ENCODE measurements around the gene FGF21.
"Not testable (repeated sequence)": the region's sequence is repeated elsewhere in the genome, so short reads cannot be mapped to it uniquely, and the experiment has no call there.

The FGF21 gene

GRCh38 chr19:48715681-48716171 lies 39.6 kb upstream of the FGF21 start:
- no peak for DNase-seq (ENCODE audit: low read depth)
- H3K4me3 ChIP-seq (ENCODE audit: low read length), result no peak overlapping the region
- no peak for TF ChIP-seq CTCF (conservative IDR thresholded peaks at IDR 0.05; ENCODE audit: low read depth, low read length)

GRCh38 chr19:48716562-48717291 lies 38.6 kb upstream of the FGF21 start:
- no peak for TF ChIP-seq CTCF (conservative IDR thresholded peaks at IDR 0.05; ENCODE audit: low read depth, low read length)
- peak overlapping the region; percentile 21 for H3K4me3 ChIP-seq (ENCODE audit: low read length)
- DNase-seq (ENCODE audit: low read depth), result no peak

- not testable (repeated sequence) for H3K4me3 ChIP-seq (ENCODE audit: low read length); DNase-seq (ENCODE audit: low read depth)
These were observed 37.2 kb upstream of the FGF21 start for GRCh38 chr19:48718106-48718505.

GRCh38 chr19:48718711-48719231 lies 36.6 kb upstream of the FGF21 start:
- no peak for DNase-seq (ENCODE audit: low read depth)
- no peak overlapping the region for H3K4me3 ChIP-seq (ENCODE audit: low read length)

GRCh38 chr19:48719263-48720171 lies 35.8 kb upstream of the FGF21 start, which contains the start of gene MAMSTR:
Gene MAMSTR, minus strand, starts transcription at chr19:48719725. Its CDS starts 694 bp downstream, at chr19:48719031.
- TF ChIP-seq CTCF (conservative IDR thresholded peaks at IDR 0.05; ENCODE audit: low read depth, low read length), result no peak
- peak within 1 kb of the TSS; percentile 82 for H3K4me3 ChIP-seq (ENCODE audit: low read length)
- DNase-seq (ENCODE audit: low read depth), result no peak

More at GRCh38 chr19:48718711-48719231, 36.6 kb upstream of the FGF21 start:
- TF ChIP-seq CTCF (conservative IDR thresholded peaks at IDR 0.05; ENCODE audit: low read depth, low read length), result no peak

- no peak for DNase-seq (ENCODE audit: low read depth)
- H3K4me3 ChIP-seq (ENCODE audit: low read length), result peak overlapping the region; percentile 82
These were observed 35.1 kb upstream of the FGF21 start for GRCh38 chr19:48720251-48720612.

More at GRCh38 chr19:48720251-48720612, 35.1 kb upstream of the FGF21 start:
- TF ChIP-seq CTCF (conservative IDR thresholded peaks at IDR 0.05; ENCODE audit: low read depth, low read length), result no peak

All from retinal pigment epithelial cell (primary cell).